HEK293 (cell line): ENCODE data around the gene TAS1R1.

Source experiments
- ATF2 ChIP-seq: fragments of 450-650 bp; formaldehyde crosslinking; IDR thresholded peaks from 2 replicates; pipeline ENCODE4 v1.5.1; 2016; ENCODE audit warnings: missing biosample characterization, missing genetic modification characterization, low read depth
- GLIS2 ChIP-seq: fragments of 450-650 bp; formaldehyde crosslinking; IDR thresholded peaks from 2 replicates; pipeline ENCODE4 v1.5.1; 2016; ENCODE audit warnings: missing biosample characterization, missing genetic modification characterization
- HOXC10 ChIP-seq: sonication (generic); formaldehyde crosslinking; IDR thresholded peaks from 2 replicates; pipeline ENCODE4 v1.8.1; 2023; ENCODE audit warnings: mild to moderate bottlenecking, missing genetic modification reagents
- INSM2 ChIP-seq: fragments of 450-650 bp; formaldehyde crosslinking; IDR thresholded peaks from 2 replicates; pipeline ENCODE4 v1.5.1; 2016; ENCODE audit warnings: missing biosample characterization, missing genetic modification characterization
- KLF16 ChIP-seq: fragments of 450-650 bp; formaldehyde crosslinking; IDR thresholded peaks from 2 replicates; pipeline ENCODE4 v1.5.1; 2017; ENCODE audit warnings: missing biosample characterization, missing genetic modification characterization
- KLF7 ChIP-seq: fragments of 450-650 bp; formaldehyde crosslinking; IDR thresholded peaks from 2 replicates; pipeline ENCODE4 v1.5.1; 2016; ENCODE audit warnings: missing biosample characterization, missing genetic modification characterization, borderline replicate concordance
- MEIS1 ChIP-seq: sonication (generic); formaldehyde crosslinking; IDR thresholded peaks from 2 replicates; pipeline ENCODE4 v1.8.1; 2022; ENCODE audit warnings: missing genetic modification reagents, mild to moderate bottlenecking, borderline replicate concordance
- PBX3 ChIP-seq: sonication (generic); formaldehyde crosslinking; IDR thresholded peaks from 2 replicates; pipeline ENCODE4 v1.8.1; 2022; ENCODE audit warnings: mild to moderate bottlenecking, moderate library complexity, missing genetic modification reagents
- SP3 ChIP-seq: fragments of 450-650 bp; formaldehyde crosslinking; IDR thresholded peaks from 2 replicates; pipeline ENCODE4 v1.5.1; 2016; ENCODE audit warnings: missing biosample characterization, missing genetic modification characterization
- TSHZ1 ChIP-seq: fragments of 450-650 bp; formaldehyde crosslinking; IDR thresholded peaks from 2 replicates; pipeline ENCODE4 v1.5.1; 2016; ENCODE audit warnings: missing biosample characterization, missing genetic modification characterization, borderline replicate concordance
- WT1 ChIP-seq: fragments of 450-650 bp; formaldehyde crosslinking; IDR thresholded peaks from 2 replicates; pipeline ENCODE4 v1.5.1; 2016; ENCODE audit warnings: missing biosample characterization, missing genetic modification characterization
- ZBTB6 ChIP-seq: fragments of 450-650 bp; formaldehyde crosslinking; IDR thresholded peaks from 2 replicates; pipeline ENCODE4 v1.5.1; 2017; ENCODE audit warnings: missing biosample characterization, missing genetic modification characterization
- ZFHX2 ChIP-seq: fragments of 450-650 bp; formaldehyde crosslinking; conservative IDR thresholded peaks from 2 replicates; pipeline ENCODE4 v1.5.1; 2016; ENCODE audit warnings: missing biosample characterization, missing genetic modification characterization
- ZNF138 ChIP-seq: fragments of 450-650 bp; formaldehyde crosslinking; IDR thresholded peaks from 2 replicates; pipeline ENCODE4 v1.5.1; 2016; ENCODE audit warnings: missing biosample characterization, missing genetic modification characterization, borderline replicate concordance
- ZNF18 ChIP-seq: fragments of 450-650 bp; formaldehyde crosslinking; IDR thresholded peaks from 2 replicates; pipeline ENCODE4 v1.5.1; 2016; ENCODE audit warnings: missing biosample characterization, missing genetic modification characterization
- ZNF211 ChIP-seq: fragments of 450-650 bp; formaldehyde crosslinking; IDR thresholded peaks from 2 replicates; pipeline ENCODE4 v1.5.1; 2016; ENCODE audit warnings: low read depth, missing biosample characterization, missing genetic modification characterization
- ZNF221 ChIP-seq: fragments of 450-650 bp; formaldehyde crosslinking; IDR thresholded peaks from 2 replicates; pipeline ENCODE4 v1.5.1; 2017; ENCODE audit warnings: missing biosample characterization, missing genetic modification characterization, borderline replicate concordance
- ZNF292 ChIP-seq: fragments of 450-650 bp; formaldehyde crosslinking; IDR thresholded peaks from 2 replicates; pipeline ENCODE4 v1.5.1; 2016; ENCODE audit warnings: low read depth, missing biosample characterization, missing genetic modification characterization, borderline replicate concordance
- ZNF311 ChIP-seq: fragments of 450-650 bp; formaldehyde crosslinking; IDR thresholded peaks from 2 replicates; pipeline ENCODE4 v1.5.1; 2017; ENCODE audit warnings: missing biosample characterization, missing genetic modification characterization, borderline replicate concordance
- ZNF394 ChIP-seq: fragments of 450-650 bp; formaldehyde crosslinking; IDR thresholded peaks from 2 replicates; pipeline ENCODE4 v1.5.1; 2016; ENCODE audit warnings: missing biosample characterization, missing genetic modification characterization, mild to moderate bottlenecking, moderate library complexity, borderline replicate concordance
- ZNF473 ChIP-seq: fragments of 450-650 bp; formaldehyde crosslinking; IDR thresholded peaks from 2 replicates; pipeline ENCODE4 v1.5.1; 2017; ENCODE audit warnings: missing biosample characterization, missing genetic modification characterization
- ZNF560 ChIP-seq: fragments of 450-650 bp; formaldehyde crosslinking; IDR thresholded peaks from 2 replicates; pipeline ENCODE4 v1.5.1; 2017; ENCODE audit warnings: missing biosample characterization, missing genetic modification characterization, borderline replicate concordance
- ZNF580 ChIP-seq: fragments of 450-650 bp; formaldehyde crosslinking; IDR thresholded peaks from 2 replicates; pipeline ENCODE4 v1.5.1; 2016; ENCODE audit warnings: missing biosample characterization, missing genetic modification characterization
- ZNF596 ChIP-seq: fragments of 450-650 bp; IDR thresholded peaks from 2 replicates; pipeline ENCODE4 v1.5.0; 2018; ENCODE audit warnings: missing biosample characterization, mild to moderate bottlenecking, missing genetic modification characterization, moderate library complexity
- ZNF747 ChIP-seq: fragments of 450-650 bp; formaldehyde crosslinking; IDR thresholded peaks from 2 replicates; pipeline ENCODE4 v1.5.1; 2016; ENCODE audit warnings: missing biosample characterization, missing genetic modification characterization
- ZSCAN5A ChIP-seq: fragments of 450-650 bp; formaldehyde crosslinking; IDR thresholded peaks from 2 replicates; pipeline ENCODE4 v1.5.1; 2016; ENCODE audit warnings: missing biosample characterization, missing genetic modification characterization

TAS1R1 gene

GRCh38 chr1:6601923-6602668 is 47.0 kb downstream of the TAS1R1 start (continued):
- TF ChIP-seq ATF2 (no peak), ZNF138 (tag by site-specific recombination) (no peak), KLF16 (tag by site-specific recombination) (0 out of 2 replicates have a peak, but pooled peaks have one; percentile 19), PBX3 (CRISPR knock-in tag) (no peak; the same call in 1 of the 2 replicates), WT1 (tag by site-specific recombination) (no peak), INSM2 (tag by site-specific recombination) (peak; percentile 32; the same call in 1 of the 2 replicates), ZNF211 (tag by site-specific recombination) (no peak), ZNF580 (tag by site-specific recombination) (no peak), TSHZ1 (no peak), ZNF596 (tag by site-specific recombination) (0 out of 2 replicates have a peak, but pooled peaks have one; percentile 40), ZNF221 (tag by site-specific recombination) (no peak), MEIS1 (CRISPR knock-in tag) (no peak), GLIS2 (tag by site-specific recombination) (no peak), ZNF311 (tag by site-specific recombination) (no peak), SP3 (tag by site-specific recombination) (no peak), HOXC10 (CRISPR knock-in tag) (0 out of 2 replicates have a peak, but pooled peaks have one; percentile 66), ZBTB6 (tag by site-specific recombination) (no peak), ZNF394 (tag by site-specific recombination) (no peak), ZFHX2 (tag by site-specific recombination) (peak; percentile 69), ZSCAN5A (tag by site-specific recombination) (peak; percentile 9; the same call in 1 of the 2 replicates), ZNF473 (tag by site-specific recombination) (no peak), ZNF747 (tag by site-specific recombination) (no peak), ZNF292 (no peak), KLF7 (tag by site-specific recombination) (no peak), ZNF18 (tag by site-specific recombination) (no peak), ZNF560 (tag by site-specific recombination) (no peak)
